ENCODE data around the gene ADAMTSL1. TPM values are rescaled to one million over a fixed set of nuclear protein-coding genes. Genes with fewer than 3 reads are reported as not detected.

ADAMTSL1 gene
- total RNA-seq, 1 experiment from 2014 or later = 0.94 TPM

- no peak overlapping the region for H3K4me3 Mint-ChIP-seq
- no peak overlapping the region for H3K27ac Mint-ChIP-seq
- DNase-seq (ENCODE audit: low spot score) (no peak), ATAC-seq (no peak)
- CTCF ChIA-PET = no interaction called here
- H3K9me3 Mint-ChIP-seq = peaks cover 34% of the 10 kb centered on the region
- TF ChIP-seq ZNF232 (CRISPR knock-in tag; IDR thresholded peaks at IDR 0.05) (no peak), ZNF671 (CRISPR knock-in tag; IDR thresholded peaks at IDR 0.05) (no peak), EMX1 (CRISPR knock-in tag; IDR thresholded peaks at IDR 0.05) (no peak), MXD4 (CRISPR knock-in tag; IDR thresholded peaks at IDR 0.05; ENCODE audit: borderline replicate concordance) (no peak), ZBTB21 (CRISPR knock-in tag; IDR thresholded peaks at IDR 0.05; ENCODE audit: borderline replicate concordance) (no peak), GRHL2 (CRISPR knock-in tag; IDR thresholded peaks at IDR 0.05; ENCODE audit: insufficient replicate concordance, severe bottlenecking) (no peak), NFE2L1 (CRISPR knock-in tag; IDR thresholded peaks at IDR 0.05) (no peak), ATF3 (CRISPR knock-in tag; conservative IDR thresholded peaks at IDR 0.05) (no peak), MAX (CRISPR knock-in tag; IDR thresholded peaks at IDR 0.05) (no peak), ZNF317 (CRISPR knock-in tag; IDR thresholded peaks at IDR 0.05; ENCODE audit: borderline replicate concordance, low read depth) (no peak), FOXK1 (CRISPR knock-in tag; IDR thresholded peaks at IDR 0.05) (no peak), RORB (CRISPR knock-in tag; IDR thresholded peaks at IDR 0.05) (no peak), E2F4 (CRISPR knock-in tag; IDR thresholded peaks at IDR 0.05; ENCODE audit: borderline replicate concordance, low read depth) (no peak), ATF6 (CRISPR knock-in tag; IDR thresholded peaks at IDR 0.05) (no peak), ZNF263 (CRISPR knock-in tag; IDR thresholded peaks at IDR 0.05; ENCODE audit: low read depth) (no peak)
- POLR2A ChIA-PET = no interaction called here
- no peaks in the 10 kb centered on the region for H3K4me1 Mint-ChIP-seq
- peaks cover 24% of the 10 kb centered on the region for H3K36me3 Mint-ChIP-seq
- peaks cover 2% of the 10 kb centered on the region; the same call in 1 of the 2 replicates for H3K27me3 Mint-ChIP-seq (ENCODE audit: low read depth)
These were observed 225.8 kb downstream of the ADAMTSL1 start for GRCh38 chr9:18699764-18700163.

GRCh38 chr9:18700714-18701113 lies 226.8 kb downstream of the ADAMTSL1 start:
- no peak for TF ChIP-seq CREM (CRISPR knock-in tag; IDR thresholded peaks at IDR 0.05)
- Mint-ChIP-seq H3K4me1 (no peaks in the 10 kb centered on the region), H3K36me3 (peaks cover 16% of the 10 kb centered on the region), H3K27ac (no peak overlapping the region), H3K4me3 (no peak overlapping the region), H3K9me3 (peaks cover 26% of the 10 kb centered on the region), H3K27me3 (ENCODE audit: low read depth) (no peaks in the 10 kb centered on the region)
- POLR2A ChIA-PET = no interaction called here
- CTCF ChIA-PET = no interaction called here
- DNase-seq (ENCODE audit: low spot score) (no peak), ATAC-seq (no peak)

GRCh38 chr9:18703151-18703900 lies 229.4 kb downstream of the ADAMTSL1 start:
- peaks cover 8% of the 10 kb centered on the region for H3K36me3 Mint-ChIP-seq

More at GRCh38 chr9:18703151-18703900, 229.4 kb downstream of the ADAMTSL1 start:
- Mint-ChIP-seq H3K27ac (no peak overlapping the region), H3K4me3 (no peak overlapping the region), H3K27me3 (ENCODE audit: low read depth) (no peaks in the 10 kb centered on the region), H3K9me3 (peaks cover 12% of the 10 kb centered on the region), H3K4me1 (peaks cover 6% of the 10 kb centered on the region; the same call in 1 of the 2 replicates)
- ChIA-PET CTCF (no interaction called here), POLR2A (interaction anchor here (0.7 kb wide), 1 partner anchor 447 kb away, joined by 3 read pairs; no protein-coding TSS in a partner anchor)
- TF ChIP-seq ZNF232 (CRISPR knock-in tag; IDR thresholded peaks at IDR 0.05) = no peak
- ATAC-seq (no peak), DNase-seq (ENCODE audit: low spot score) (no peak)
